ENCODE results near the gene IRF3.
"Not testable (repeated sequence)": the region's sequence is repeated elsewhere in the genome, so short reads cannot be mapped to it uniquely, and the experiment has no call there.

The IRF3 gene

GRCh38 chr19:49645995-49646394 lies 19.7 kb downstream of the IRF3 start:
- no peaks in the 10 kb centered on the region for H3K9me3 Mint-ChIP-seq
- peaks cover 44% of the 10 kb centered on the region for H3K4me1 Mint-ChIP-seq
- H3K4me3 Mint-ChIP-seq = no peak overlapping the region
- ATAC-seq = no peak
- H3K27ac Mint-ChIP-seq = peak overlapping the region; percentile 42
- H3K36me3 Mint-ChIP-seq = peaks cover 32% of the 10 kb centered on the region
- H3K27me3 Mint-ChIP-seq = no peaks in the 10 kb centered on the region

- Mint-ChIP-seq H3K27ac (peak overlapping the region; percentile 42), H3K4me1 (peaks cover 48% of the 10 kb centered on the region), H3K36me3 (peaks cover 28% of the 10 kb centered on the region), H3K9me3 (no peaks in the 10 kb centered on the region), H3K4me3 (no peak overlapping the region), H3K27me3 (no peaks in the 10 kb centered on the region)
- ATAC-seq = no peak
These were observed 20.1 kb downstream of the IRF3 start for GRCh38 chr19:49645592-49645991.

GRCh38 chr19:49643466-49643865 lies 22.2 kb downstream of the IRF3 start:
- peak overlapping the region; percentile 17 for H3K4me3 Mint-ChIP-seq
- H3K36me3 Mint-ChIP-seq = peaks cover 28% of the 10 kb centered on the region
- no peak for ATAC-seq
- no peaks in the 10 kb centered on the region for H3K27me3 Mint-ChIP-seq
- peaks cover 66% of the 10 kb centered on the region for H3K4me1 Mint-ChIP-seq
- H3K27ac Mint-ChIP-seq = peak overlapping the region; percentile 93
- no peaks in the 10 kb centered on the region for H3K9me3 Mint-ChIP-seq

DNA sequence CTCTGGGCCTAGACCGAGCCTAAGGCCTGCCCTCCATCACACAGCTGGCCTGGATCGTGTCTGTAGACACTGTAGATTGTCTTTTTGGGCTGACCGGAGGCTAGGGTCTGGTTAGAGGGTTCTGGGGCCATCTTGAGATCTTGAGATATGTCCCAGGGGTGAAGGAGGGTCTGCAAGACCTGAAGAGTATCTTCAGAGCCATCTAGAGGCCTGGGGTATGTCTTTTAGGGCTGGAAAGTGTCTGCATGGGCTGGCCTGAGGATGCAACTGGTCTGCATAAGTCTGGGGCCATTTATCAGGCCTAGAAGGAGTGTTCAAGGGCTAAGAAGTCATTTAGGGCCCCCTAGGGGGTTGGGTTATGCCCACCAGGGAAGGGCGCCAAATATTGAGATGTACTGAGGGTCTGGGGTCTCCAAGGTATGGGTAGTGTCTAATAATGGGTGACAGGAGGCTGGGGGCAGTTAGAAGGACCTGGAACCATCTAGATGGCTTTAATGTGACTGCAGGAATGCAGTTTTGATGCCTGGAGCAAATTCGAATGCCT lies 23.1 kb downstream of the IRF3 start:
- Mint-ChIP-seq H3K27me3 (no peaks in the 10 kb centered on the region), H3K27ac (peak overlapping the region; percentile 93), H3K9me3 (no peaks in the 10 kb centered on the region), H3K4me1 (peaks cover 74% of the 10 kb centered on the region), H3K4me3 (peak overlapping the region; percentile 96), H3K36me3 (peaks cover 28% of the 10 kb centered on the region)
- ATAC-seq = no peak

DNA sequence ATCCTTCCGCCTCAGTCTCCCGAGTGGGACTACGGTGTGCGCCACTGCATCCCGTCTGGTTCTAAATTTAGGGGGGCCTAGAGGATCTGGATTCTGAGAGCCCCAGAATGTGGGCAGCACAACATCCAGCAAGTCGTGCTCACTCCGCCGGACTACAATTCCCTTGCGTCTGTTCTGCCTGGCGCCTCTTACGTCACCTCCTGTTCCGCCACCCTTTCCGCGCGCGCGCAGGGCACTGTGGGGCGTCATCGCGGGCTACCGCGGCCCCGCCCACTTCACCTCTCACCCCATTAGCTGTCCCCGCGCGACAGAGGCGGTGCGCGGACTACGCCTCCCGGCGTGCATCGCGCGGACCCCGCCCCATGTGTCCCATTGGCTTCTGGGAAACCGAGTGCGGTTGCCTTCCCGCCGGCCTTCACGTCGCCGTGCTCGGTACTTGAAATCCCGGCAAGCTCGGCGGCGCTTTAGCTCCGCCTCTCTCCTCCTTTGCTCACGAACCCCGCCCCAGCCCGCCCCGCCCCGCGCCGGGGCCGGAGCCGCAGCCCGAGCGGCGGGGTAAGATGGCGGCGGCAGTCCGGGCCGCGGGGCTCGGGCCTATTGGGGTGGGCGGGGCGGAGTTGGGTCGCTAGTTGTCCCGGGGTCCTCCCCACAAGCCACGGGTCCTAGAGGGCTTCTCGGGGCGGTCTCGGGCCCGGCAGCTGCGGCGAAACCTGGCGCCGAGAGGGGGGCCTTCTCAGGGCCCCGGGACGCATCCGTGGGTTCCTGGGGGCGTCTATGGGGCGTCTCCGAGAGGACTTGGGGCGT lies 23.8 kb downstream of the IRF3 start, which contains the start of gene SCAF1:
Gene SCAF1, plus strand, starts transcription at position 522 of the 804 bp plus-strand sequence. CDS start 2,818 bp downstream, outside the sequence.
- Mint-ChIP-seq H3K36me3 (peaks cover 24% of the 10 kb centered on the region), H3K9me3 (no peaks in the 10 kb centered on the region), H3K4me1 (peaks cover 74% of the 10 kb centered on the region), H3K27ac (peak within 1 kb of the TSS; percentile 93), H3K27me3 (no peaks in the 10 kb centered on the region), H3K4me3 (peak within 1 kb of the TSS; percentile 96)
- ATAC-seq = peak; percentile 85

GRCh38 chr19:49640113-49640898 lies 25.4 kb downstream of the IRF3 start, which contains the start of gene RRAS:
Gene RRAS (minus strand): TSS chr19:49640143. CDS start chr19:49640098, 45 bp downstream.
- peak within 1 kb of the TSS; percentile 93 for H3K27ac Mint-ChIP-seq
- ATAC-seq = peak; percentile 87
- no peaks in the 10 kb centered on the region for H3K27me3 Mint-ChIP-seq
- H3K36me3 Mint-ChIP-seq = peaks cover 8% of the 10 kb centered on the region
- H3K9me3 Mint-ChIP-seq = no peaks in the 10 kb centered on the region
- peak within 1 kb of the TSS; percentile 96 for H3K4me3 Mint-ChIP-seq
- H3K4me1 Mint-ChIP-seq = peaks cover 67% of the 10 kb centered on the region

- no peak for ATAC-seq
These were observed 26.1 kb downstream of the IRF3 start for GRCh38 chr19:49639401-49640112.

DNA sequence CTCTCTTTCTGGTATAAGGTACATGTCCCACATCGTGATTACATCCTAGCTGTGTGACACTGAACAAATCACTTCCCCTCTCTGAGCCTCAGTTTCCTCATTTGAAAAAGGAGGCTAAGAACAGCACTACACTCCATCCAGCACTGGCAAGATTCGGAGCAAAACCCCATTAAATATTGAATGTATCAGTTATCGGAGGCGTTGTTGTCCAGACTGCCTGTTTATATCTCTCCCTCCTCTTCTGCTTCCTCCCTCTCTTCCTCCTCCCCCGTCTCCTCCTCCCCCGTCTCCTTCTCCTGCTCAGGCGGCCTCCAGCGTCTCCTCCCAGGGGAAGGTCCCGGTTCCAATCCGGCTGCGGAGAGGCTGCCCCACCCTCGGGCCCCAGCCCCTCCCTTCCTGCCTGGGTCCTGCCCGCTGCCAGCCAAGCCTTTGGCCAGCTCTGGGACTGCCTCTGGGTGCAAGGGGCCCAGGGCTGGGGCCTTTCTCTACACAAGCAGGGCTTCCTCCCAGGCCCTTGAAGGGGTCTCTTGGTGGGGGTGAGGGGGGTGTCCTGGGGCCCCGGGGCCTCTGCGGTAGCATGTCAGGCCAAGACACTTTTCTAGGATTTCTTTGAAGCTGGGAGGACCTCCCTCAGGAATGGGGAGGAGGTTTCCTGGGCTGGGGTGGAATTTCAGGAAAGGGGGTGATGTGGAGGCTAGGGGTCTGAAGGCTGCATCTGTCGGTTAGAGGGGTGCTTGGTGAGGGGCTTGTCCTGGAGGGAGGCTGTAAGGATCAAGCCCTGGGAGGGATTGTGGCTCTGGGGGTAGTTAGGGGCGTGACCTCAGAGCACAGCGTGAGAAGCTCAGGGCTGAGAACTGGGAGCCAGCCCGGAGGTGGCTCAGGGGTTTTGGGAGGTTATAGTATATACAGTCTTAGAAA lies 27.6 kb downstream of the IRF3 start:
- H3K9me3 Mint-ChIP-seq = no peaks in the 10 kb centered on the region
- peak overlapping the region; percentile 93 for H3K27ac Mint-ChIP-seq
- H3K4me1 Mint-ChIP-seq = peaks cover 50% of the 10 kb centered on the region
- H3K27me3 Mint-ChIP-seq = no peaks in the 10 kb centered on the region
- H3K36me3 Mint-ChIP-seq = no peaks in the 10 kb centered on the region
- peak overlapping the region; percentile 46 for H3K4me3 Mint-ChIP-seq
- no peak for ATAC-seq

More at GRCh38 chr19:49639401-49640112, 26.1 kb downstream of the IRF3 start:
- Mint-ChIP-seq H3K9me3 (no peaks in the 10 kb centered on the region), H3K4me3 (peak overlapping the region; percentile 96), H3K4me1 (peaks cover 64% of the 10 kb centered on the region), H3K27ac (peak overlapping the region; percentile 93), H3K36me3 (peaks cover 4% of the 10 kb centered on the region), H3K27me3 (no peaks in the 10 kb centered on the region)

- no peak overlapping the region for H3K4me3 Mint-ChIP-seq
- no peaks in the 10 kb centered on the region for H3K9me3 Mint-ChIP-seq
- H3K4me1 Mint-ChIP-seq = peaks cover 40% of the 10 kb centered on the region
- no peak overlapping the region for H3K27ac Mint-ChIP-seq
- ATAC-seq = no peak
- H3K36me3 Mint-ChIP-seq = no peaks in the 10 kb centered on the region
- H3K27me3 Mint-ChIP-seq = no peaks in the 10 kb centered on the region
These were observed 29.3 kb downstream of the IRF3 start for GRCh38 chr19:49636233-49636932.

GRCh38 chr19:49635530-49636232 lies 30.0 kb downstream of the IRF3 start:
- ATAC-seq = no peak

GRCh38 chr19:49633273-49633672 lies 32.4 kb downstream of the IRF3 start:
- H3K4me1 Mint-ChIP-seq = peaks cover 13% of the 10 kb centered on the region
- not testable (repeated sequence) for H3K9me3 Mint-ChIP-seq, H3K4me3 Mint-ChIP-seq, H3K27me3 Mint-ChIP-seq, ATAC-seq, H3K36me3 Mint-ChIP-seq, H3K27ac Mint-ChIP-seq

More at GRCh38 chr19:49635530-49636232, 30.0 kb downstream of the IRF3 start:
- no peak overlapping the region for H3K4me3 Mint-ChIP-seq
- no peaks in the 10 kb centered on the region for H3K27me3 Mint-ChIP-seq
- H3K36me3 Mint-ChIP-seq = no peaks in the 10 kb centered on the region
- H3K27ac Mint-ChIP-seq = no peak overlapping the region
- H3K9me3 Mint-ChIP-seq = no peaks in the 10 kb centered on the region
- H3K4me1 Mint-ChIP-seq = peaks cover 33% of the 10 kb centered on the region

- Mint-ChIP-seq H3K27me3 (no peaks in the 10 kb centered on the region), H3K9me3 (no peaks in the 10 kb centered on the region), H3K36me3 (peaks cover 6% of the 10 kb centered on the region), H3K4me1 (peaks cover 7% of the 10 kb centered on the region), H3K27ac (no peak overlapping the region), H3K4me3 (no peak overlapping the region)
- no peak for ATAC-seq
These were observed 33.1 kb downstream of the IRF3 start for GRCh38 chr19:49632576-49632975.

DNA sequence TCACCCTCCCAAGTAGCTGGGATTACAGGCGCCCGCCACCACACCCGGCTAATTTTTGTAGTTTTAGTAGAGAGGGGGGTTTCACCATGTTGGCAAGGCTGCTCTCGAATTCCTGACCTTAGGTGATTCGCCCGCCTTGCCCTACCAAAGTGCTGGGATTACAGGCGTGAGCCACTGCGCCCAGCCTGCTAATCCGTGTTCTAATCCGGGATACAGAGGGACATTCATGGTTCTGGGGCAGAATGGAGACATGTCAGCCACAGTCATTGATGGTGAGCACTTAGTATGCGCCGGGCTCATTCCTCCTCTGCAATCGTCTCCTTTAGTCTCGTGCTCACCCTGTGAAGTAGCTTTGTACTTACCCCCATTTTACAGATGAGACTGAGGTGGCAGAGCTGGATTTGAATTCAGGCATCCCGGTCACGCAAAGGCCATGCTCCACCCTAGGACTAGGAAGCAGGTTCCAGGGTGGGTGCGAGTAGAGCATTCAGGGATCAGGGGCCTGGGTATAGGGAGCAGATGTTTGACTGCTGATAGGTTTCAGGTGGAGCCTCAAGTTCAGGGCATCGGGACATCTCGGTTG lies 34.0 kb downstream of the IRF3 start:
- Mint-ChIP-seq H3K4me3 (no peak overlapping the region), H3K27ac (no peak overlapping the region), H3K4me1 (peaks cover 7% of the 10 kb centered on the region), H3K27me3 (no peaks in the 10 kb centered on the region), H3K36me3 (peaks cover 14% of the 10 kb centered on the region), H3K9me3 (no peaks in the 10 kb centered on the region)
- ATAC-seq = no peak
